Measurements from ENCODE around the gene SEMA5B. TPM values are rescaled to one million over a fixed set of nuclear protein-coding genes. Genes with fewer than 3 reads are reported as not detected.

The SEMA5B gene
- total RNA-seq, 1 donor from 2014 or later: 1.1 TPM

DNA sequence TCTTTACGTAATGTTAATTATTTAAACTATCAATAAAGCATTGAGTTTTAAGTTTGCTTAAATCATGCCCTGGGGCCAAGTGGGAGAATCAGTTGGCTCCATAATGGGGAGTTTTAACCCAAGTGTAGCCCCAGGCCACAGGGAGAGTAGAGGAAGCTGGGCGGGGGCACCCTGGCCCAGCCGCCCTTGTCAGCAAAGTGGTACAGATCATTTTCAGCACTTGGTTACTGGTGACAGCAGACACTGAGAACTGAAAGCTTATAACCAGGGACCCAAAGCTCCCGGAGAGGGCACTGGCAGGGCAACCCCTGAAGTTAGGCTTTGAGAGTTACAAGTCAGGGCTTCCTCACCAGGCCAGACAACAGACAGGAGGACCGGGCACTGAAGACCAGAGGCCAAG is 90.6 kb downstream of the SEMA5B start:
- no peaks in the 10 kb centered on the region for H3K9me3 Mint-ChIP-seq (ENCODE audit: unreplicated experiment)
- no peak for DNase-seq (ENCODE audit: low spot score)
- H3K27ac Mint-ChIP-seq (ENCODE audit: unreplicated experiment): no peak overlapping the region
- no peak for TF ChIP-seq CTCF (IDR thresholded peaks at IDR 0.05; ENCODE audit: unreplicated experiment)
- no peaks in the 10 kb centered on the region for H3K36me3 Mint-ChIP-seq (ENCODE audit: low read depth, unreplicated experiment)
- no peak overlapping the region for H3K4me3 Mint-ChIP-seq (ENCODE audit: unreplicated experiment)
- peaks cover 5% of the 10 kb centered on the region for H3K4me1 Mint-ChIP-seq (ENCODE audit: unreplicated experiment)
- H3K27me3 Mint-ChIP-seq (ENCODE audit: unreplicated experiment): peaks cover 2% of the 10 kb centered on the region

DNA sequence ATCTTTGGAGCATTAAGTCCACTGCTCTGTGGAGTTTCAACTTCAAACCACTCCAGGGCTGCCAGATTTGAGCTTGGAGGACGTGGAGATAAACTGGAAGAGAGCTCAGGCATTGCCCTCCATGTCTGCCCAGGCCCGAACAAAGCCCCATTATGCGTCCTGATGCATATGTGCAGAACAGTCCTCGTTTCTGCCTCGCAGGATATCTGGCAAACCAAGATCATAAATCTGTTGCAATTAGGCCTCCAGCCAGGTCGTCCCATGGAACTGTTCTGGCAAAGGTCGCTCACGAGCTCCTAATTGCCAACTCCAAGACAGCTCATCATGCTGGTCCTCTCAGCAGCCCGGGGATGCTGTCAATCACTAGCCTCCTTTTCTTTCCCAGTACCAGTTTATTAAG is 91.2 kb downstream of the SEMA5B start:
- Mint-ChIP-seq H3K27me3 (ENCODE audit: unreplicated experiment) (peaks cover 2% of the 10 kb centered on the region), H3K9me3 (ENCODE audit: unreplicated experiment) (no peaks in the 10 kb centered on the region), H3K4me3 (ENCODE audit: unreplicated experiment) (no peak overlapping the region), H3K36me3 (ENCODE audit: low read depth, unreplicated experiment) (no peaks in the 10 kb centered on the region), H3K27ac (ENCODE audit: unreplicated experiment) (no peak overlapping the region), H3K4me1 (ENCODE audit: unreplicated experiment) (peaks cover 5% of the 10 kb centered on the region)
- no peak for DNase-seq (ENCODE audit: low spot score)
- no peak for TF ChIP-seq CTCF (IDR thresholded peaks at IDR 0.05; ENCODE audit: unreplicated experiment)

DNA sequence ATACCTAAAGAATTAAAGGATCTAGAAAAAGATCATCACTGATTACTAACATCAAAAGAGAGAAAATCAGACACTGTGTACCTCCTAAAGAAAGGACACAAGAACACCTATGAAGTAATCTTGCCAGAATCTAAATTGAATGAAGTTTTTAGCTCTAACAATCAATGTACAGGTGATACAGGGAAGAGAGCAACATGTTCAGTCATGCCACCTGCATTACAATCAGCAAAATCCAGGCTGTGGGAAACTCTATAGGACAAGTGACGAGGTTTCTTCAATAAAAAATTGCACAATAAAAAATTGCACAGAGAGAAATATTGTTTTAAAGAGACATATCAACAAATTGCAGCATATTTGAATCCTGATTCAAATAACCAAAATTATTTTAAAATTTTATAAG is 93.3 kb downstream of the SEMA5B start:
- no peak overlapping the region for H3K27ac Mint-ChIP-seq (ENCODE audit: unreplicated experiment)
- H3K4me1 Mint-ChIP-seq (ENCODE audit: unreplicated experiment): no peaks in the 10 kb centered on the region
- no peak for DNase-seq (ENCODE audit: low spot score)
- H3K9me3 Mint-ChIP-seq (ENCODE audit: unreplicated experiment): no peaks in the 10 kb centered on the region
- no peaks in the 10 kb centered on the region for H3K36me3 Mint-ChIP-seq (ENCODE audit: low read depth, unreplicated experiment)
- no peak for TF ChIP-seq CTCF (IDR thresholded peaks at IDR 0.05; ENCODE audit: unreplicated experiment)
- no peak overlapping the region for H3K4me3 Mint-ChIP-seq (ENCODE audit: unreplicated experiment)
- H3K27me3 Mint-ChIP-seq (ENCODE audit: unreplicated experiment): peaks cover 2% of the 10 kb centered on the region

- no peak for DNase-seq (ENCODE audit: low spot score)
- H3K9me3 Mint-ChIP-seq (ENCODE audit: unreplicated experiment): no peaks in the 10 kb centered on the region
- no peaks in the 10 kb centered on the region for H3K36me3 Mint-ChIP-seq (ENCODE audit: low read depth, unreplicated experiment)
- TF ChIP-seq CTCF (IDR thresholded peaks at IDR 0.05; ENCODE audit: unreplicated experiment): no peak
- H3K4me1 Mint-ChIP-seq (ENCODE audit: unreplicated experiment): no peaks in the 10 kb centered on the region
- H3K27me3 Mint-ChIP-seq (ENCODE audit: unreplicated experiment): no peaks in the 10 kb centered on the region
- no peak overlapping the region for H3K4me3 Mint-ChIP-seq (ENCODE audit: unreplicated experiment)
- no peak overlapping the region for H3K27ac Mint-ChIP-seq (ENCODE audit: unreplicated experiment)
These were observed 95.2 kb downstream of the SEMA5B start for GRCh38 chr3:122932251-122932967.

GRCh38 chr3:122931636-122932035 is 95.9 kb downstream of the SEMA5B start:
- Mint-ChIP-seq H3K9me3 (ENCODE audit: unreplicated experiment) (no peaks in the 10 kb centered on the region), H3K4me1 (ENCODE audit: unreplicated experiment) (no peaks in the 10 kb centered on the region), H3K4me3 (ENCODE audit: unreplicated experiment) (no peak overlapping the region), H3K27me3 (ENCODE audit: unreplicated experiment) (no peaks in the 10 kb centered on the region), H3K36me3 (ENCODE audit: low read depth, unreplicated experiment) (no peaks in the 10 kb centered on the region), H3K27ac (ENCODE audit: unreplicated experiment) (no peak overlapping the region)
- no peak for TF ChIP-seq CTCF (IDR thresholded peaks at IDR 0.05; ENCODE audit: unreplicated experiment)
- no peak for DNase-seq (ENCODE audit: low spot score)
